ENCODE results near the gene SAMD14.
A peak's percentile ranks its signal among the peaks of the same experiment; 100 is the strongest.

SAMD14 gene

GRCh38 chr17:50151041-50151936, 21.3 kb upstream of the SAMD14 start:
- no peaks in the 10 kb centered on the region for H3K27me3 ChIP-seq (ENCODE audit: control insufficient read depth, insufficient read depth, low read length)
- peaks cover 32% of the 10 kb centered on the region for H3K4me1 ChIP-seq (ENCODE audit: control insufficient read depth, insufficient read depth, low read length)
- H3K4me3 ChIP-seq (ENCODE audit: low read length), result peak overlapping the region; percentile 80
- H3K4me2 ChIP-seq (ENCODE audit: low read length), result peak overlapping the region; percentile 99
- no peaks in the 10 kb centered on the region for H3K9me3 ChIP-seq (replicated peaks; ENCODE audit: low read length)
- peak overlapping the region; percentile 89 for H3K9ac ChIP-seq (ENCODE audit: low read depth, low read length)
- peaks cover 8% of the 10 kb centered on the region for H3K36me3 ChIP-seq (ENCODE audit: insufficient read depth, low read length)

GRCh38 chr17:50150354-50151040, 20.5 kb upstream of the SAMD14 start, which contains the start of gene PPP1R9B:
PPP1R9B (minus strand) TSS chr17:50150677; CDS start chr17:50150513, 164 bp downstream.
- peak within 1 kb of the TSS; percentile 80 for H3K4me3 ChIP-seq (ENCODE audit: low read length)
- H3K36me3 ChIP-seq (ENCODE audit: insufficient read depth, low read length), result peaks cover 11% of the 10 kb centered on the region
- H3K4me1 ChIP-seq (ENCODE audit: control insufficient read depth, insufficient read depth, low read length), result peaks cover 37% of the 10 kb centered on the region
- H3K27me3 ChIP-seq (ENCODE audit: control insufficient read depth, insufficient read depth, low read length), result no peaks in the 10 kb centered on the region
- H3K4me2 ChIP-seq (ENCODE audit: low read length), result peak within 1 kb of the TSS; percentile 99
- peak within 1 kb of the TSS; percentile 89 for H3K9ac ChIP-seq (ENCODE audit: low read depth, low read length)
- no peaks in the 10 kb centered on the region for H3K9me3 ChIP-seq (replicated peaks; ENCODE audit: low read length)

GRCh38 chr17:50149417-50150353, 19.7 kb upstream of the SAMD14 start:
- Histone ChIP-seq H3K9me3 (replicated peaks; ENCODE audit: low read length) (no peaks in the 10 kb centered on the region), H3K4me2 (ENCODE audit: low read length) (peak overlapping the region; percentile 99), H3K36me3 (ENCODE audit: insufficient read depth, low read length) (peaks cover 11% of the 10 kb centered on the region), H3K4me1 (ENCODE audit: control insufficient read depth, insufficient read depth, low read length) (peaks cover 33% of the 10 kb centered on the region), H3K4me3 (ENCODE audit: low read length) (peak overlapping the region; percentile 80), H3K27me3 (ENCODE audit: control insufficient read depth, insufficient read depth, low read length) (no peaks in the 10 kb centered on the region), H3K9ac (ENCODE audit: low read depth, low read length) (peak overlapping the region; percentile 89)

- Histone ChIP-seq H3K27me3 (ENCODE audit: control insufficient read depth, insufficient read depth, low read length) (no peaks in the 10 kb centered on the region), H3K9me3 (replicated peaks; ENCODE audit: low read length) (no peaks in the 10 kb centered on the region), H3K36me3 (ENCODE audit: insufficient read depth, low read length) (peaks cover 17% of the 10 kb centered on the region), H3K9ac (ENCODE audit: low read depth, low read length) (peak overlapping the region; percentile 89), H3K4me1 (ENCODE audit: control insufficient read depth, insufficient read depth, low read length) (peaks cover 33% of the 10 kb centered on the region), H3K4me2 (ENCODE audit: low read length) (peak overlapping the region; percentile 99), H3K4me3 (ENCODE audit: low read length) (peak overlapping the region; percentile 80)
Measured at GRCh38 chr17:50149091-50149416, 19.1 kb upstream of the SAMD14 start.

- Histone ChIP-seq H3K4me1 (ENCODE audit: control insufficient read depth, insufficient read depth, low read length) (peaks cover 33% of the 10 kb centered on the region), H3K4me2 (ENCODE audit: low read length) (peak overlapping the region; percentile 99), H3K9me3 (replicated peaks; ENCODE audit: low read length) (no peaks in the 10 kb centered on the region), H3K27me3 (ENCODE audit: control insufficient read depth, insufficient read depth, low read length) (no peaks in the 10 kb centered on the region), H3K36me3 (ENCODE audit: insufficient read depth, low read length) (peaks cover 23% of the 10 kb centered on the region), H3K9ac (ENCODE audit: low read depth, low read length) (peak overlapping the region; percentile 60), H3K4me3 (ENCODE audit: low read length) (peak overlapping the region; percentile 80)
Measured at GRCh38 chr17:50148226-50149090, 18.5 kb upstream of the SAMD14 start.

GRCh38 chr17:50147841-50148225, 17.9 kb upstream of the SAMD14 start:
- Histone ChIP-seq H3K9me3 (replicated peaks; ENCODE audit: low read length) (no peaks in the 10 kb centered on the region), H3K36me3 (ENCODE audit: insufficient read depth, low read length) (peaks cover 27% of the 10 kb centered on the region), H3K9ac (ENCODE audit: low read depth, low read length) (peak overlapping the region; percentile 60), H3K27me3 (ENCODE audit: control insufficient read depth, insufficient read depth, low read length) (no peaks in the 10 kb centered on the region), H3K4me2 (ENCODE audit: low read length) (peak overlapping the region; percentile 99), H3K4me1 (ENCODE audit: control insufficient read depth, insufficient read depth, low read length) (peaks cover 33% of the 10 kb centered on the region), H3K4me3 (ENCODE audit: low read length) (peak overlapping the region; percentile 80)

- Histone ChIP-seq H3K4me2 (ENCODE audit: low read length) (peak overlapping the region; percentile 99), H3K9me3 (replicated peaks; ENCODE audit: low read length) (no peaks in the 10 kb centered on the region), H3K4me1 (ENCODE audit: control insufficient read depth, insufficient read depth, low read length) (peaks cover 28% of the 10 kb centered on the region), H3K27me3 (ENCODE audit: control insufficient read depth, insufficient read depth, low read length) (no peaks in the 10 kb centered on the region), H3K36me3 (ENCODE audit: insufficient read depth, low read length) (peaks cover 35% of the 10 kb centered on the region), H3K9ac (ENCODE audit: low read depth, low read length) (peak overlapping the region; percentile 60), H3K4me3 (ENCODE audit: low read length) (peak overlapping the region; percentile 80)
Measured at GRCh38 chr17:50146927-50147665, 17.1 kb upstream of the SAMD14 start.

GRCh38 chr17:50146230-50146926, 16.4 kb upstream of the SAMD14 start:
- Histone ChIP-seq H3K9me3 (replicated peaks; ENCODE audit: low read length) (no peaks in the 10 kb centered on the region), H3K9ac (ENCODE audit: low read depth, low read length) (peak overlapping the region; percentile 60), H3K27me3 (ENCODE audit: control insufficient read depth, insufficient read depth, low read length) (no peaks in the 10 kb centered on the region), H3K4me3 (ENCODE audit: low read length) (peak overlapping the region; percentile 80), H3K4me1 (ENCODE audit: control insufficient read depth, insufficient read depth, low read length) (peaks cover 26% of the 10 kb centered on the region), H3K36me3 (ENCODE audit: insufficient read depth, low read length) (peaks cover 42% of the 10 kb centered on the region), H3K4me2 (ENCODE audit: low read length) (peak overlapping the region; percentile 99)

GRCh38 chr17:50145532-50146229, 15.7 kb upstream of the SAMD14 start:
- peaks cover 23% of the 10 kb centered on the region for H3K4me1 ChIP-seq (ENCODE audit: control insufficient read depth, insufficient read depth, low read length)
- peaks cover 49% of the 10 kb centered on the region for H3K36me3 ChIP-seq (ENCODE audit: insufficient read depth, low read length)
- H3K9ac ChIP-seq (ENCODE audit: low read depth, low read length), result no peak overlapping the region
- H3K4me2 ChIP-seq (ENCODE audit: low read length), result peak overlapping the region; percentile 99
- no peaks in the 10 kb centered on the region for H3K27me3 ChIP-seq (ENCODE audit: control insufficient read depth, insufficient read depth, low read length)
- H3K4me3 ChIP-seq (ENCODE audit: low read length), result peak overlapping the region; percentile 29
- H3K9me3 ChIP-seq (replicated peaks; ENCODE audit: low read length), result no peaks in the 10 kb centered on the region
